GM12892 (cell line): ENCODE measurements around the gene GREM2.

Experiments used
- DNase-seq: peaks from one replicate; pipeline ENCODE4 v3.0.0; 2011; ENCODE audit not compliant: insufficient read length
- FAIRE-seq: peaks from 2 replicates; lab custom pipeline; 2011; peaks lifted over from hg19 to GRCh38; lab: Jason Lieb, UNC
- POLR2A ChIP-seq: IDR thresholded peaks from 2 replicates; pipeline ENCODE4 v1.6.1; 2011; ENCODE audit warnings: low read depth, low read length, control low read depth
- POLR2AphosphoS5 ChIP-seq: IDR thresholded peaks from 2 replicates; pipeline ENCODE4 v1.6.1; 2011; ENCODE audit warnings: low read depth, low read length, control low read depth
- TAF1 ChIP-seq: IDR thresholded peaks from 2 replicates; pipeline ENCODE4 v1.6.1; 2011; ENCODE audit warnings: low read depth, mild to moderate bottlenecking, control low read depth, low read length, borderline replicate concordance

The GREM2 gene

DNA sequence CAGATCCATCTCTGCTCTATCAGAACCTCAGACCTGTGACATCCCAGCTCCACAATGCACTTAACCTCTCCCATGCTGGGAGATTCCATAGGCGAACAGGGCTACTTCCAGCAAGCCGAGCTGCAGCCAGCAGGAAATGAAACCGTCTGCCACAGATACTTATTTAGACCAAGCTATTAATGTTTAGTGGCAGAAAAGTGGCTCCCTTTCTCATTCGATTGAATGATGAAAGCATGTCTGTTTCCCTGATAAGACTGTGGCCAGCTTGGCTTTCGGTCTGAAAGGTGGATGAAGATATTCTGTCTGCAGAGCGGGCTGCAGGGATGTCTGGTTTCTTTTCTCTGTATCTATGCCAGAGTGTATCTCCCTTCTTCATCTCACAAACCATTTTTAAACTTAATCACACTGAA is 146.4 kb downstream of the GREM2 start:
- DNase-seq: no peak
- FAIRE-seq: no peak
- TF ChIP-seq POLR2AphosphoS5 (no peak), POLR2A (no peak), TAF1 (no peak)

DNA sequence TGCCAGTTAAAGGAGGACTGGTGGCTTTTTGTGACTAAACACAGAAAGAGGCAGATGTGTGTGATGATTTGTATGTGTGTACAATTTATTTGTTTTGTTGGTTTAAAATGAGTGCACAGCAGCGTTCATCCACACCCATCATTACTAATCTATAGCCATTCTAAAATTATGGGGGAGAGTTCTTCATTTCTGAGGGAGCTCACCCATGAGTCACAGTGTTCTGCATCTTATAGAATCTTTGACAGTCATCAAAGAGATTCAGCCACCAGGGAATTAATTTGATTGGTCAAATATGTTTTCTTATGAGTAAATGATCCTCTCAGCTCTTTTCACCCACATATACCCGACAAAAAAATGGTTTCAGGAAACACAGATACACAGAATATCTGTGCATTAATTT is 147.9 kb downstream of the GREM2 start:
- TF ChIP-seq TAF1 (no peak), POLR2AphosphoS5 (no peak), POLR2A (no peak)
- FAIRE-seq: no peak
- no peak for DNase-seq

DNA sequence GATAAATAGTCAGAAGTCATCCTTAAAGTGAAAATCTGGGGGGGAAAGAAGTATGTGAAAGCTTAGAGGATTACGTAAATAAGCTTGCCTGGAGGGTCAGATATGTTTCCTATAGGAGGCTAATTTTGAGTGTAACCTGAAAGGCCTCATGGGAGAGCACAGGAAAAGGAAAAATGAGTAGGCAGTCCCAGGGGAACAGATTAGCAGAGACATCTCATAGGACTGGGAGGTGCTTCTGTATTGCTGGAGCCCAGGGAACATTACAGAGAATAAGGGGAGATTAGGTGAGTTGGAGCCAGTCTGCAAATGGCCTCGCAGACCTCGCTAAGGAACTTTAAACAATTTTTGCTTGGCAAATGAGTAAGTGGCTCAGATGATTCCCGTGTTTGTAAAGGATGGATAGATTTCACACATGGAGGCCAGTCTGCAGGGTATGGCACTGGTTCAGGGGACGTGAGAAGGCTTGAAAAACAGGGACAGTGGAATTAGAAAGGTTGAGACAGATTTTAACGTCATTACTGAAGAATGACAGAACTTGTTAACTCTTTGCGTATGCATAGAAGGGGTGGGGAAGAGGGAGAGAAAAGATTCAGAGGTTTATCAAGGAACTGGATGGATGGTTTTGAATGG is 149.1 kb downstream of the GREM2 start:
- DNase-seq: no peak
- FAIRE-seq: no peak
- TF ChIP-seq POLR2AphosphoS5 (no peak), TAF1 (no peak), POLR2A (no peak)

DNA sequence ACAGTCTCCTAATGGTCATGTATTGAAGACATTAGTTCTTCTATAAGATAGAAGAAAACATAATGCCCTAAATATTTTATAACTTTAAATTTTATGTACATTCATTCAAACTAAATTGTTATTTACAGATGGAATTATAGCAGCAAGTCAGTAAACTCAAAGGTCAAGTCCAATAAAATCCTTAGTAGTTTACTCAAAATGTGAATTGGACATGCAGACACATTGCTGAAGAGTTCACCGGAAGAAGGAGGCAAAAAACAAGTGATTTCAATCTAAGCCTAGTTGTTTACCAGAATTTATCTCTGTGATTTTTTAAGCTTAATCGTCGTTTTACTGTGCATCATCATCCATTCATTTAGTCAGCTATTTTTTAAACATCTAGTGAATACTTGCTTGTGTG is 149.7 kb downstream of the GREM2 start:
- DNase-seq: no peak
- no peak for FAIRE-seq
- TF ChIP-seq POLR2AphosphoS5 (no peak), TAF1 (no peak), POLR2A (no peak)

DNA sequence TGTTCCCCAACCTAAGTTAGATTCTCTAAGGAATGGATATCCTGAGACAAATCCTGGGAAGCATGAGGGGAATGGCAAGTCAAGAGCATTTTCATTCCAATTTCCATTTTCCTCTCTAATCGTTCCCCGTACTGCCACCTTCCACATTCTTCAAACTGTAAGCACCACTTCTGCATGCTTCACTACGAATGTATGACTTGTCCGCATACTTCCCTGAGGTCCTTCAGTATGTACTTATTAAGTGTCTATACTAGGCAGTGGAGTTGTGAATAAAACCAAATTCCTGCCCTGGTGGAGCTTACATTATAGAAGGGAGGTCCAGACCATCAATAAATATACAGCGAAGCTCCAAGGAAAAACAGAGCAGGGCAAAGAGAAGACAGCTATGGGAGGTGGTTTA is 154.8 kb downstream of the GREM2 start:
- DNase-seq (no peak), FAIRE-seq (no peak)
- TF ChIP-seq POLR2AphosphoS5 (no peak), TAF1 (no peak), POLR2A (no peak)

DNA sequence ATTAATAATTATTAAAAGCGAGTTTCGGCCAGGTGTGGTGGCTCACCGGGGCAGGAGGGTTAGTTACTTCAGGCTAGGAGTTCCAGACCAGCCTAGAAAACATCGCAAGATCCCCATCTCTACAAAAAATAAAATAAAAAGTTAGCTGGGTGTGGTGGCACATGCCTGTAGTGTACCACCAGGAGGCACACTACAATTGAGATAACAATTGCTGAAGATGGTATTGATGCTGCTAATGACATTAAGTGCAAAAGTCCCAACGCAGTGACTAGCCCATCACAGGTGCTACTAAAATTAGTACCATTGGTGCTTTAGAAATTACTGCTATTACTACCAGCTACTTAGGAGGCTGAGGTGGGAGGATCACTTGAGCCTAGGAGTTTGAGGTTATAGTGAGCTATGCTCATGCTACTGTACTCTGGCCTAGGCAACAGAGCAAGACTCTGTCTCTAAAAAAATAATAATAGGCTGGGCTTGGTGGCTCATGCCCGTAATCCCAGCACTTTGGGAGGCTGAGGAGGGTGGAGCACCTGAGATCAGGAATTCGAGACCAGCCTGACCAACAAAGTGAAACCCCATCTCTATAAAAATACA is 156.6 kb downstream of the GREM2 start:
- FAIRE-seq (no peak), DNase-seq (no peak)

DNA sequence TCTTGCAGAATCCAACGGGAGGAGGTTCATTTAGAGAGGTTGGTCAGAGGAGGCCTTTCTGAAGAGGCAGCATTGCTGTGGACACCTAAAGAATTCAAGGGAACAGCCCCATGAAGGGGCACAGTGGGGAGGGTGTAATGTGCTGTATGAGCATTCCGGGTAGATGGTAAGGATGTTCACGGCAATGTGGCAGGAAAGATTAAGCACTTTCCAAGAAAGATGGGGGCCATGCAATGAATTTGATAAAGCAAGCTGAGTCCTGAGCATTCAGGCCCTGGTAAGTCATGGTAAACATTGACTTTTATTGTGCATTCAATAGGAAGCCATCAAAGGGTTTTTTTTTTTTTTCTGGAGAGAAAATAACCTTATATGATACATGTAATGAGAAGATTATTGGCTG is 166.6 kb downstream of the GREM2 start:
- no peak for FAIRE-seq
- no peak for TF ChIP-seq TAF1
- TF ChIP-seq POLR2AphosphoS5: no peak
- no peak for TF ChIP-seq POLR2A
- DNase-seq: no peak

More for the DNA sequence above, 156.6 kb downstream of the GREM2 start:
- no peak for TF ChIP-seq TAF1
- no peak for TF ChIP-seq POLR2A
- no peak for TF ChIP-seq POLR2AphosphoS5

DNA sequence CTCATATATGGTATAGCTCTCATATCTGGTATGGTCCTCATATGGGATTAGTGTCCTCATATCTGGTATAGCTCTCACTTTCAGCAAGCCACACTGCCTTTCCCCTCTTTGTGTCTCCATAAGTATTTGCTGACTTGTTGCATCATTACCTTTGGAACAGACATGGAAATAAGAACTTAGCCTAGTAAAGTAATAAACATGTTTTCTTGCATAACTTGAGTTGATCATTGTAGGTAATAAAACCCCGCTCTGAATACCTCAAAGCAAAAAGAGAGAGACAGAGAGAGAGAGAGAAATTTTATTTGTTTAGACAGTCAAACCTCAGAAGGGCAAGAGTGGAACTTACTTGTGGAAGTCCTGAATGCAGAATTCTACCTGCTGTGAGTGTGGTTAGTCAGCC is 170.3 kb downstream of the GREM2 start:
- TF ChIP-seq POLR2A: no peak
- no peak for TF ChIP-seq POLR2AphosphoS5
- no peak for TF ChIP-seq TAF1
- DNase-seq (no peak), FAIRE-seq (no peak)
